GM12864 (cell line): ENCODE measurements around the gene KRTAP8-1.

Experiments used
- DNase-seq: peaks from one replicate; pipeline ENCODE4 v3.0.0-alpha.2; 2011; ENCODE audit warnings: low read depth
- H3K4me3 ChIP-seq: 2 replicates; pipeline ENCODE4 v1.5.1; 2011; ENCODE audit warnings: mild to moderate bottlenecking, low read depth, low read length, control low read depth
- CTCF ChIP-seq: IDR thresholded peaks from 2 replicates; pipeline ENCODE4 v1.5.1; 2011; ENCODE audit warnings: low read depth, mild to moderate bottlenecking, moderate library complexity, low read length, control low read depth, inconsistent platforms; ENCODE audit errors: missing control alignments

KRTAP8-1 gene

GRCh38 chr21:30813174-30813573 is at the start of gene KRTAP8-1:
Gene KRTAP8-1, minus strand, starts transcription at chr21:30813274. Its CDS starts 54 bp downstream, at chr21:30813220.
- DNase-seq = no peak
- TF ChIP-seq CTCF = no peak
- no peak within 1 kb of the TSS for H3K4me3 ChIP-seq

- no peak for TF ChIP-seq CTCF
- no peak overlapping the region for H3K4me3 ChIP-seq
- no peak for DNase-seq
These were observed 34.8 kb upstream of the KRTAP8-1 start for GRCh38 chr21:30847627-30848500.

DNA sequence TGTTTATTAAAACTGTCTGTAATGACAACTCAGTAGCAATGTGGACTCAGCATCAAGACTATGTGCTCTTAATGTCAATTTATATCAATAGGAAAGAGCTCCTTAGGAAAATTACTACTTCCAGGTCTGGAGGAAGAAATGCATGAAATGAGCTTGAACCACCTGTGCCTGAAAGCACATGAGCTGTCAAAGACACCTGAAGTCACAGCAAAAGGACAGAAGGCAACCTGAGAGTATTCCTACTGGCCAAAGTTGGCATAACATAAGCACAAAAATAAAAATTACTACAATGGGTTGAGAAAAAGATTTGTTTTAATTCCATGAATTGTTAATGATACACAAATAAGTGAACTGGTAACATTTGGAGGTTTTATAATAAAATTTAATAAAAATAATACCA is 29.9 kb upstream of the KRTAP8-1 start:
- no peak for DNase-seq
- TF ChIP-seq CTCF = no peak

DNA sequence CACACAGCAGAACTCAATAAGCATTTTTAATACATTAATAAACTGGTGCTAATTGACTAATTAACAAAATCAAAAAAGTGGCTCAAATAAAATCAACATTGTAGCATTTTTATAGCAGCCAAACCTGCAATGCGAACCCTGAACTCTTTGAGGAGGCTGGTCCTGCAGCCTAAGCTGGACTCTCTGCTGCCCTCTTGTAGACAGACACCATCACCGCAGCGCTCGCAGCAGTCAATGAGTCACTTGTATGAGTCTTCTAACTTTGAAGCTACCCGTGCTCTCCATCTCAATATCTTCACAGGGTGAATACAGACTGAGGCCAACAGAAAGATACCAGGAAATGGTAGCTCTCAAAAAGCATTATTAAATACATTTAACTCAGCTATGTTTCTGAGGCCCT is 26.2 kb upstream of the KRTAP8-1 start:
- DNase-seq = no peak
- TF ChIP-seq CTCF = peak; percentile 62

More for the DNA sequence above, 29.9 kb upstream of the KRTAP8-1 start:
- no peak overlapping the region for H3K4me3 ChIP-seq

GRCh38 chr21:30838536-30838935 is 25.5 kb upstream of the KRTAP8-1 start:
- H3K4me3 ChIP-seq = no peak overlapping the region
- no peak for DNase-seq
- TF ChIP-seq CTCF = no peak

More for the DNA sequence above, 26.2 kb upstream of the KRTAP8-1 start:
- H3K4me3 ChIP-seq = no peak overlapping the region

DNA sequence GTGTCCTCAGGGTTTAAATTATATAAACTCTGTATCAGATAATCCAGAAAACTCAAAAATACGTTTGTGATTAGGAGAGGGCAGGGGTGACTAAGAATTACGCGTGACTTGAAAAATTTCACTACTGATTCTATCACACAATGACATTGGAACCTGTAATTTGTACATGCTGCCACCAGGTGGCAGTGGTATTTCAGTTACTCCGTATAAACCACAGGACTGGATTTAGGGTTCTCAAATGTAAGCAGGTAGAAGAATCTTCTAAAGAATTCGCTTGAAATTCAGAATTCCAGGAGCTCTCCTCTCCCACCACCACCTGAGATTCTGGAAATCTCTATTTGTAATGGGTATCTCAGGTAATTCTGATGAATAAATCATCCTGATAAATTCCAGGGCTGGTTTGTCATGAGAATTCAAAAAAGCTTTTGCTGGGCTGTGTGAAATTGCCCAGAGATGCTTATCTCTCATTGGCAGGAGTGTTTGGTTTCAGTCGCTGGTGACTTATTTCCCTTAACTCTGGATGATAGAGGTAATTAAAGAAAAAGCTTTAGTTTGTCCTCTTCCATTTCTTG is 18.2 kb upstream of the KRTAP8-1 start:
- H3K4me3 ChIP-seq = no peak overlapping the region
- peak; percentile 57 for TF ChIP-seq CTCF
- DNase-seq = peak; percentile 12

DNA sequence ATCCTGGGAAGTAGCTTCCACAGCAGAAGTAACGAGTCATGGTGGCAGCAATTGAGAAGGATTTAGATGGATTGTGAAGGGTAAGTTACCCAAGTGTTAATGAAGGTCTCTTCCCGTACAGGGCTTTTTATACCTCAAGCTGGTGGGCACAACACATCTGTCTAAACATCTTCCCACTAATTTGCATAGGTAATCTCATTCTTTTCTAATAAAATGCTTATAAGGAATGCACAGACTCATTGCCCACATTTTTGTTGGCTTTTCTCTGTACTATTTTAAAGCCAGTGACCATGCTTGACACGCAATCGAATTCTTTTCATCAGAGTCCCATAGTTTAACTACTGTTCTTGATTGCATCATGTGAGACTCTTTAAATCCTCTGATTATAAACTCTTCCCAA is 16.6 kb upstream of the KRTAP8-1 start, which contains the start of gene KRTAP7-1:
Gene KRTAP7-1 (minus strand): TSS at position 101 of the 400 bp plus-strand sequence. CDS start 61 bp downstream, at position 40.
- no peak within 1 kb of the TSS for H3K4me3 ChIP-seq
- no peak for TF ChIP-seq CTCF
- no peak for DNase-seq
